GM18502 (cell line): ENCODE results near the gene TMX2.
"Not testable (repeated sequence)": the region's sequence is repeated elsewhere in the genome, so short reads cannot be mapped to it uniquely, and the experiment has no call there.

Source experiments
- ATAC-seq: cut with Tn5 transposase; IDR thresholded peaks from one replicate; pipeline ENCODE4 v1.9.1; 2021; ENCODE audit warnings: mild to moderate bottlenecking; ENCODE audit not compliant: unreplicated experiment, poor library complexity

TMX2 gene

DNA sequence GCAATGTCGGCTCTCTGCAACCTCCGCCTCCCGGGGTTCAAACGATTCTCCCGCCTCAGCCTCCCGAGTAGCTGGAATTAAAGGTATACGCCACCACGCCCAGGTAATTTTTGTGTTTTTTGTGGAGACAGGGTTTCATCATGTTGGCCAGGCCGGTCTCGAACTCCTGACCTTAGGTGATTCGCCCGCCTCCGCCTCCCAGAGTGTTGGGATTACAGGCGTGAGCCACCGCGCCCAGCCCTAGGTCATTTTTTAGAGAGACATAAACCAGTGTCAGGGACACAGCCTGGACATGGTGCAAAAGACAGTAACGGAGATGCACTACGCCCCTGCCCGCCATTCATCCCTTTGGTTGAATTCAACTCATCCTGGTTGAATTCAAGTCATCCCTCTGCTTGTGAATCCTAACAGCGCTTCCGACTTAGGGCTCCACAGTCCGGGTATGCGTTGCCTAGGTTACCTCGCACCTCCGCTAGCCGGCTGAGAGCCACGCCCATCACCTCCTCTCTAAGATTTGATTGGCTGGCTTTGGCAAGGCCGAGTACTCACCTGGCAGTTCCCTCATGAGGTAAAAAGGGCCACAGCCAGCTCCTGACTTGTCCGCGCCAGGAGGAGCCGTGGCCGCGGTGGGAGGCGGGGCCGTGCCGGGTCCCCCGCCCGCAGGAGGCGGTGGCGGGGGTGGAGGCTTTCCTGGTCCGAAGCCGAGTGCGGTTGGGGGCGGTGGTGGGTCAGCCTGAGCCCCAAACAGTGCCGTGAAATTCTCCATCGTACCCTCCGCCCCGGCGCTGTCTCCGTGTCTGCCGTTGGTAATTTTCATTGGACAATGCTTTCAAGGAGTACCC, 758 bp upstream of the TMX2 start, which contains the start of gene MED19:
MED19 (minus strand) TSS at position 802 of the 842 bp plus-strand sequence; CDS start at position 766, 36 bp downstream.
- peak; percentile 50 for ATAC-seq

- ATAC-seq, result no peak
These were observed 1.4 kb downstream of the TMX2 start for GRCh38 chr11:57713835-57714234.

DNA sequence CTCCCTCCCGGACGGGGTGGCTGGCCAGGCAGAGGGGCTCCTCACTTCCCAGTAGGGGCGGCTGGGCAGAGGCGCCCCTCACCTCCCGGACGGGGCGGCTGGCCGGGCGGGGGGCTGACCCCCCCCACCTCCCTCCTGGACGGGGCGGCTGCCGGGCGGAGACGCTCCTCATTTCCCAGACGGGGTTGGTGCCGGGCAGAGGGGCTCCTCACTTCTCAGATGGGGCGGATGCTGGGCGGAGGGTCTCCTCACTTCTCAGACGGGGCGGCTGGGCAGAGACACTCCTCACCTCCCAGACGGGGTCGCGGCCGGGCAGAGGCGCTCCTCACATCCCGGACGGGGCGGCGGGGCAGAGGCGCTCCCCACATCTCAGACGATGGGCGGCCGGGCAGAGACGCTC, 4.3 kb downstream of the TMX2 start:
- not testable (repeated sequence) for ATAC-seq

GRCh38 chr11:57727185-57727584, 14.8 kb downstream of the TMX2 start:
- ATAC-seq, result no peak

DNA sequence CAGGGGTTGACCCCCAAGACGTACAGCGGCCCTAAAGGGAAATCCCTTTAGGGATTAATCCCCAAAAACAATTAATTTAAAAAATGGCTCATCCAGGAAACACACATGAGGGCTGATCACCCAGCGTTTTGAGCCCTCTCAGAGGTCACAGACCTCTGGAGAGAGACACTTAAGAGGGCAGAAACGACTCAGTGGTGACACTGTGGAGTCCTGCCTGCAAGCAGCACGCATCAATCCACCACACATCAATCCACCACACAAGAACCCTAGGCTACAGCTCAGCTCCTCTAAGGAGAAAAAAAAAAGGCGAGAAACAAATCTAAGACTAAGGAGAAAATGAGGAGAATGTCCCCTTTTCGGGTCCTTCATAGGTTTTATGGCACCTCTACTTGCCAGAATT, 16.4 kb downstream of the TMX2 start:
- ATAC-seq, result no peak

- ATAC-seq, result no peak
These were observed 17.1 kb downstream of the TMX2 start for GRCh38 chr11:57729479-57729878.

DNA sequence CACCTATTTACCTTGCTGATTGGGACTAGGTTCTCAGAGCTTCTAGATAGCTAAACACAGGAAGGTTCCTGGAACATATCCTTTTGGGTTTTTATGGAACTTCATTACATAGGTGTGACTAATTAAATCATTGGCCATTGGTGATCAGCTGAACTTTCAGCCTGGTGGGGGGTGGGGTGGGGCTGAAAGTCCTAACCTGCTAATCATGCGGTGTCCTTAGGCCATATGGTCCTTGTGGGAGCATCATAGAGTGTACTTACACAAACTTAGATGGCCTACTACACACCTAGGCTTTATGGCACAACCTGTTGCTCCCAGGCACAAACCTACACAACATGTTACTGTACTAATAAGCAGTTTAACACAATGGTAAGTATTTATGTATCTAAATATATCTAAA, 20.3 kb downstream of the TMX2 start:
- ATAC-seq, result no peak

DNA sequence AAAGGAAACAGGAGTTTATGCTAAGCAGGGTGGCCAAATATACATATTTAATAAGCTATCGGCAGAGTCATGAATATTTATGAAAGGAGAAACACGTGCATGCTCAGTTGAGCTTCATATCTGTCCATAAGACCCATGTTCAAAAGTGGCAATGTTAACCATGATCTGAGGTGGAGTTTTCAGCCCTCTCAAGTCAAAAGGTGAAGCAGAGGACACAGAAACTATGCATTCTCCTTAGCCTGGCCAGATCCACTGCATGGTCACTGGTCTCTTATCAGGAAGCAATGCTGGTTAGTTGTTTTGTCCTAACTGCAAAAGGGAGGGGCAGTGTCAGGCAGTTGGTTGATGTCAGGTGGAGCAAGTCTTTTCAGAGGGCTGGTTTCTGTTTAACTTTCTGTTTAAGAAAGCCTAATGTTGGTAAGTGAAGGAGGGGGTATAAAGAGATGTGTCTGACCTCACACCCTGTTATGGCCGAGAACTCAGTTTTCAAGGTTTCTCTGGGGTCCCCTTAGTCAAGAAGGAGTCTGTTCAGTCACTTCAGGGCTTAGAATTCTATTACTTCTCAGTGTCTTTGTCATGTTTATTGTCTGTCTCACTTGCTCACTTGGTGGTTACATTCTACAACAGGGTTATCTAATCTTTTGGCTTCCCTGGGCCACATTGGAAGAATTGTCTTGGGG, 23.4 kb downstream of the TMX2 start:
- ATAC-seq, result no peak

DNA sequence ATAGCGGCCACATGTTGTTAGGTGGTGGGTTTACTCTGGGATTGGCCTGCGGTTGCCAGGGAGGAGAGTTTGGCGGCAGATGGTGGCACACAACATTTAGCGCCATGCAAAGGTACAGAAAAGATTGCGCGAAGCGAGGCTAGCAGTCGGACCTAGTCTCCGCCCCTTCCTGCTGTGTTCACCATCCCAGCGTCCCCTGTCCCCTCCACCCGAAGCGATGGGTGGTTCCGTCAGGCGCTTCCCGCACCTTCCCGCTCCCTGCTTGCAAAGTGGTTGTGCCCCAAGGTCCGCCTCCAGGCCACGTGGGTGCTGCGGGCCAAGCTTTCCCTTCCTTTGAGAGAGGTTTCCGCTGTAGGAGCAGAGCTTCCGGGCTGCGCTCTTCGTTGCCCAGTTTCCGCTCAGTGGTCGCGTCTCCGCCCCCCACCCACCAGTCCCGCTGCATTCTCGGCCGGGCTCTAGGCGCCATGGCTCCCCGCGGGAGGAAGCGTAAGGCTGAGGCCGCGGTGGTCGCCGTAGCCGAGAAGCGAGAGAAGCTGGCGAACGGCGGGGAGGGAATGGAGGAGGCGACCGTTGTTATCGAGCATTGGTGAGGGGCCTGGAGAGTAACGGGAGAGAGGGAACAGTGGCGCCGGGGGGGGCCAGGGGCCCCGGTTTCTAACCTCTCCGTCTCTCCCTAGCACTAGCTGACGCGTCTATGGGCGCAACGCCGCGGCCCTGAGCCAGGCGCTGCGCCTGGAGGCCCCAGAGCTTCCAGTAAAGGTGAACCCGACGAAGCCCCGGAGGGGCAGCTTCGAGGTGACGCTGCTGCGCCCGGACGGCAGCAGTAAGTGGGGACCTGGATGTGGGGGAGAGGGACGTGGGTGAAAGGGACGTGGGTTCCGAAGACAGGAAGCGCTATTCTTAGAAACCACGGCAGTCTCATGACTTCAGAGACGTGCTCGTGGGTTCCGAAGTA, 29.0 kb downstream of the TMX2 start, which contains the start of gene SELENOH:
SELENOH (plus strand) TSS at position 360 of the 955 bp plus-strand sequence; CDS start at position 465, 105 bp downstream.
- ATAC-seq, result peak; percentile 92

DNA sequence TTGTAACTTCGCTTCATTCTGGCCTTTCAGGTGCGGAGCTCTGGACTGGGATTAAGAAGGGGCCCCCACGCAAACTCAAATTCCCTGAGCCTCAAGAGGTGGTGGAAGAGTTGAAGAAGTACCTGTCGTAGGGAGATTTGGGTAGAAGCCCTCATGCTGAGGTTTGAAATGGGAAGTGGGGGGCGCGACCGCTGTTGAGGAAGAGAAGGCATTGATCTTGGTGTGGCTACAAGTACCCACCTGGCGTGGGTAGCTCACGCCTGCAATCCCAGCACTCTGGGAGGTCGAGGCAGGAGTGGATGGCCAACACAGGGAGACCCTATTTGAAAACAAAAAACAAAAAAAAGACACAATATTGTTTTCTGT, 29.7 kb downstream of the TMX2 start:
- no peak for ATAC-seq

DNA sequence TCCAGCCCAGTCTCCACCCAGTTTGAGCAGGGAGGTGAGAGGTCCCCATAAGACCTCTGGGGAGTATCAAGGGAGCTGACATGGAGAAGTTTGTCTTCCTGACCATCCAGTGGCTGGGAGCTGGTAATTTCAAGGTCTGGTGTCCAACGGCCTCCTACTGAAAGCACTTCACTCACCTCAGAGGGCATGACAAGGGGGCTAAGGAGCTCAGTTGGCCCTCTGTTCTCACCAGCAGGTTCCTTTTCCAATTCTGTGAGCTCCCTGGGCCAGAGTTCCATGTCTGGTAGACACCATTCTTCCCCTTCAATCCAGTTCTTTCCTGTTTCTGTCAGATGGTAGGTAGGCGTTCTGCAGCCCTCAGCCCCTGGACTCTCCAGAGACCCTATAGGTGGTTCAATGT, 32.0 kb downstream of the TMX2 start:
- ATAC-seq, result no peak

GRCh38 chr11:57745206-57745605, 32.8 kb downstream of the TMX2 start:
- no peak for ATAC-seq

GRCh38 chr11:57746920-57747319, 34.5 kb downstream of the TMX2 start:
- no peak for ATAC-seq

DNA sequence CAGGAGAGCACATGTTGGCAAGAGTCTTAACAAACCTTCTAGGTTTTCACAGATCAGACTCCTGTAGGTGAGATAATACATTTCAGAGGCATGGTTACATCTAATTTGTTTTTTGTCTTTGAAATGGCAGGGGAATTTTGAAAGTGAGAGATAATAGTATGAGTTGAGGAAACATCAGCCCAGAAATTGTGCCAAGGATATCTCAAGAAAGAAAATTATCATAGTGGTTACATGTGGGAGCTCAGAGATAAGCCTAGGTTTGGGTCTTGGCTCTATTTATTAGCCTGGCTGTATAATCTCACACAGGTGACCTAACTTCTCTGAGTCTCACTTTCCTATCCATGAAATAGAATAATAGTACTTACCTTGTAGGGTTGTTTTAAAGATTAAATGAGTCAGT, 38.8 kb downstream of the TMX2 start:
- ATAC-seq, result no peak

DNA sequence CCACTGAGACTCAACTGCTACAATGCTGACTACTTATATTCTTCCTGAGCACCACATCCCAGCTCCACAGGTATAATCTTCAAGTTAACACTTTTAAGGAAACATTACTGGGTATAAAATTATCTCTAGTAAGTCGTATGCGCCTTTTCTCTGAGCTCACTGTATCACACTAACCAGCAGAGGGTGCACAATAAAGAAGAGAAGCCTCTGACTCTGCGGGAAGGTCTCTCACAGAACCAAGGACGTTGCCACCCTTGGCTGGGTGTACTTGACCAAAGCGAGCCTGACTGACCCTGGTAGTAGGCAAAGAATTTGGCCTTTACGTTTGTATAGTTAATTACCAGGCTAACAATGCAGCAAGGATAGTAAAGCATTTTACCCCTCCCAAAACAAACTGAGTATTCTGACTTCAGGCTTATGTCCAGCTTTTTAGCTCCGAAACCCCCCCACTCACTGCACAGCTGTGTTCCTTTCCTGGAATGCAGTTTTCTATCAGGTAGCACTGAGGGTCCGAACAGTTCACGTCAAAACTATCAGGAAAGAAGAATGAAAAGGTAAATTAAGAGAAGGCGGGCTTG, 39.4 kb downstream of the TMX2 start, which contains the start of gene BTBD18:
BTBD18 (minus strand) TSS at position 144 of the 578 bp plus-strand sequence. CDS start 631 bp downstream, outside the sequence.
- no peak for ATAC-seq

- ATAC-seq, result no peak
These were observed 40.6 kb downstream of the TMX2 start for GRCh38 chr11:57752954-57753353.

GRCh38 chr11:57758174-57758573, 45.8 kb downstream of the TMX2 start:
- ATAC-seq, result no peak

- peak; percentile 98 for ATAC-seq
These were observed 49.2 kb downstream of the TMX2 start, which contains the start of gene CTNND1 for GRCh38 chr11:57761301-57762234. Gene CTNND1, plus strand, starts transcription at chr11:57761802. Its CDS starts 29,677 bp downstream, at chr11:57791479.
